ENCODE data around the gene PXT1.
"Not testable (repeated sequence)": the region's sequence is repeated elsewhere in the genome, so short reads cannot be mapped to it uniquely, and the experiment has no call there.

Gene PXT1

DNA sequence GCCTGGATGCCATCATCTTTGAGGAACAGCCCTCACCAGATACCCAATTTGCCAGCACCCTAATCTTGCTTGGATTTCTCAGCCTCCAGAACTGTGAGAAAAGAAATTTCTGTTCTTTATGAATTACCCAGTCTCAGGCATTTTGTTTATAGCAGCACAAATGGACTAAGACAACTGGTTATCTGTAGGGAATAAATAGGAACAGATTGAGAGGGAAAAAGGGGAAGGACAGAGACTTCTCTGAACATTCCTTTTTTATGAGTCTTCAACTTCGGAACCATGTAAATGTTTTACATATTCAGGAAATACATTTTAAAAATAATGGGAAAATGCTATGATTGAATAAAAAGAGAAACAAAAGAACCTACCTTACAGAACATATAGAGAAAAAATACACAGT is 21.0 kb upstream of the PXT1 start:
- DNase-seq (ENCODE audit: insufficient read length, low spot score), result no peak
- no peak for FAIRE-seq
- TF ChIP-seq, protein P1, sequence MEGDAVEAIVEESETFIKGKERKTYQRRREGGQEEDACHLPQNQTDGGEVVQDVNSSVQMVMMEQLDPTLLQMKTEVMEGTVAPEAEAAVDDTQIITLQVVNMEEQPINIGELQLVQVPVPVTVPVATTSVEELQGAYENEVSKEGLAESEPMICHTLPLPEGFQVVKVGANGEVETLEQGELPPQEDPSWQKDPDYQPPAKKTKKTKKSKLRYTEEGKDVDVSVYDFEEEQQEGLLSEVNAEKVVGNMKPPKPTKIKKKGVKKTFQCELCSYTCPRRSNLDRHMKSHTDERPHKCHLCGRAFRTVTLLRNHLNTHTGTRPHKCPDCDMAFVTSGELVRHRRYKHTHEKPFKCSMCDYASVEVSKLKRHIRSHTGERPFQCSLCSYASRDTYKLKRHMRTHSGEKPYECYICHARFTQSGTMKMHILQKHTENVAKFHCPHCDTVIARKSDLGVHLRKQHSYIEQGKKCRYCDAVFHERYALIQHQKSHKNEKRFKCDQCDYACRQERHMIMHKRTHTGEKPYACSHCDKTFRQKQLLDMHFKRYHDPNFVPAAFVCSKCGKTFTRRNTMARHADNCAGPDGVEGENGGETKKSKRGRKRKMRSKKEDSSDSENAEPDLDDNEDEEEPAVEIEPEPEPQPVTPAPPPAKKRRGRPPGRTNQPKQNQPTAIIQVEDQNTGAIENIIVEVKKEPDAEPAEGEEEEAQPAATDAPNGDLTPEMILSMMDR (IDR thresholded peaks at IDR 0.05; ENCODE audit: insufficient read depth, missing control alignments), result no peak

DNA sequence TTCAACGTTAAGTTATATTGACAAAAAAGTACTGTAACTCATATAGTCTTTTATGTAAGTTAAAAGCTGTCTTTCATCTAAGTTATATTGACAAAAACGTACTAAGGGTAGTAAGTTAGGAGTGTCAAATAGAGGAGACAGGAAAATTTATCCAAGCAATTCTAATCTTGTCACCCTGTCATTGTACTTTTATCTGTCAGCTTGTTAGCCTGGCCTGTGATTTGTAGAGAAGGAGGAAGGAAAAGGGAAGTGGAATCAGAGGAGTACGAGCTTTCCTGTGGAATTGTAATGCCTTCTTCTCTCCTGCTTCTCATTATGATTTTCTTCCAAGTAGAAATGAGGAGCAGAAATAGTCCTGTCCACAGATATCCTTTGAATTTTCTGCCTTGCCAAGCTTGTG is 19.0 kb upstream of the PXT1 start:
- FAIRE-seq (no peak), DNase-seq (ENCODE audit: insufficient read length, low spot score) (no peak)
- TF ChIP-seq, protein P1 (IDR thresholded peaks at IDR 0.05; ENCODE audit: insufficient read depth, missing control alignments), result no peak

DNA sequence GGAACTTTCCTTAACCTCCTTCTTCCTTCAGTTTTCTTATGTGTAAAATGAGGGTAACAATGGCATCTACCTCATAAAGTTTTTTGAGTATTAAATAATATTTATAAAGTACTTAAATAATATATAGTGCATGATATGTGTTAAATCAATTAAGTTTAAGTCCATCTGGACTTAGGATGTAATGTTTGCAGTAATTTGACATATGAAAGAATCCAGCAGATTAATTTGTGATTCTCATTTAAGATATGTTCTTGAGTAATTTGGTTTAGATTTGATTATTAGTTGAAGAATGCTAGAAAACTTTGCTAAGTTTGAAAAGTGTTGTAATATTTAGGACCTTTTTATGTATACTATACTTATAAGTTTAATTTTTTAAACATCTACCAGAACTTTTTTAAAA is 18.3 kb upstream of the PXT1 start:
- no peak for FAIRE-seq
- DNase-seq (ENCODE audit: insufficient read length, low spot score), result no peak
- TF ChIP-seq, protein P1 (IDR thresholded peaks at IDR 0.05; ENCODE audit: insufficient read depth, missing control alignments), result no peak

DNA sequence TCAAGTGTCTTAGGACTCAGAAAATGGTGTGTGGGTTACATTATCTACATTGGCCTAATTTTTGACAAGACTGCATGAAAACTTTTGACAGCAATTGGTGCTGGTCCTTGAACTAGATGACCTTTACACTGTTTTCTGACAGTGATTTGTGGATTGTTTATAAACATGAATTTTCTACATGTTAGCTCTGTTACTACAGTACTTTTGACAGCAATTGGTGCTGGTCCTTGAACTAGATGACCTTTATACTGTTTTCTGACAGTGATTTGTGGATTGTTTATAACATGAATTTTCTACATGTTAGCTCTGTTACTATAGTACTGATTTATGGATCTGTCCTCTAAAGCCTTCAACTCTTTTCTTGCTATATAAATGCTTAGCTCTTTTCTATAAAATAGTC is 16.8 kb upstream of the PXT1 start:
- FAIRE-seq, result no peak
- no peak for DNase-seq (ENCODE audit: insufficient read length, low spot score)
- TF ChIP-seq, protein P1 (IDR thresholded peaks at IDR 0.05; ENCODE audit: insufficient read depth, missing control alignments), result no peak

DNA sequence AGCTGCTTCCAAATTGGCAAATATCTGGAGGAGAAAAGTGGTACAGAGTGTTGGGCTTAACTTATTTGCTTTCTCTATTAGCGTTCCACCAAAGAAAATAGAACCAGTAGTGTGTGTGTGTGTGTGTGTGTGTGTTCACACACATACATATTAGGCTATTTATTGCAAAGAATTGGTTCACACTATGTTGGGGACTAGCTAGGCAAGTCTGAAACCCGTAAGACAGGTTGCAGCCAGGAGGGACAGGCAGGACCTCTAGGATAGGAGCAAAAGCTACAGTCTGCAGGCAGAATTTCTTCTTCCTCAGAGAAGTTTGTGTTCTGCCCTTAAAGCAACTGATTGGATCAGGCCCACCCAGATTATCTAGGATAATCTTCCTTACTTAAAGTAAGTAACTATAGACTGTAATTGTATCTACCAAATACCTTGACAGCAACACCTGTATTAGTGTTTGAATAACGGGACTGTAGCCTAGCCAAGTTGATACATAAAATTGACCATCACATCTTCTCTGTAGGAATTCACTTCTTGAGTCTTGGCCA is 12.9 kb upstream of the PXT1 start:
- FAIRE-seq (no peak), DNase-seq (ENCODE audit: insufficient read length, low spot score) (no peak)
- TF ChIP-seq, protein P1 (IDR thresholded peaks at IDR 0.05; ENCODE audit: insufficient read depth, missing control alignments), result no peak

DNA sequence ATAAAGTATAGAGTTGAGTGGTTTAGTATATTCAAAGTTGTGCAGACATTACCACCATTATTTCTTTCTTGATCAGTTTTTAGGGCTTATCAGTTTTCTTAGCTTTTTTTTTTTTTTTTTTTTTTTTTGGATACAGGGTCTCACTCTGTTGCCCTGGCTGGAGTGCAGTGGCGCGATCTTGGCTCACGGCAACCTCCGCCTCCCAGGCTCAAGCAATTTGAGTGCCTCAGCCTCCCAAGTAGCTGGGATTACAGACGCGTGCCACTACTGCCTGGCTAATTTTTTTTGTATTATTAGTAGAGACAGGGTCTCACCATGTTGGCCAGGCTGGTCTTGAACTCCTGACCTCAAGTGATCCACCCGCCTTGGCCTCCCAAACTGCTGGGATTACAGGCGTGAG is 10.2 kb upstream of the PXT1 start:
- FAIRE-seq, result not testable (repeated sequence)

DNA sequence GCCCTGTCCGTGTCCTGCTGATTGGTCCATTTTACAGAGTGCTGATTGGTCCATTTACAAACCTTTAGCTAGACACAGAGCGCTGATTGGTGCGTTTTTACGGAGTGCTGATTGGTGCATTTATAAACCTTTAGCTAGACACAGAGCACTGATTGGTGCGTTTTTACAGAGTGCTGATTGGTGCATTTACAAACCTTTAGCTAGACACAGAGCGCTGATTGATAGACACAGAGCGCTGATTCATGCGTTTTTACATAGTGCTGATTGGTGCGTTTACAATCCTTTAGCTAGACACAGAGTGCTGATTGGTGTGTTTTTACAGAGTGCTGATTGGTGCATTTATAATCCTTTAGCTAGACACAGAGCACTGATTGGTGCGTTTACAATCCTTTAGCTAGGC is 6.5 kb upstream of the PXT1 start:
- not testable (repeated sequence) for FAIRE-seq; DNase-seq (ENCODE audit: insufficient read length, low spot score)

More for the DNA sequence above, 10.2 kb upstream of the PXT1 start:
- DNase-seq (ENCODE audit: insufficient read length, low spot score), result not testable (repeated sequence)

DNA sequence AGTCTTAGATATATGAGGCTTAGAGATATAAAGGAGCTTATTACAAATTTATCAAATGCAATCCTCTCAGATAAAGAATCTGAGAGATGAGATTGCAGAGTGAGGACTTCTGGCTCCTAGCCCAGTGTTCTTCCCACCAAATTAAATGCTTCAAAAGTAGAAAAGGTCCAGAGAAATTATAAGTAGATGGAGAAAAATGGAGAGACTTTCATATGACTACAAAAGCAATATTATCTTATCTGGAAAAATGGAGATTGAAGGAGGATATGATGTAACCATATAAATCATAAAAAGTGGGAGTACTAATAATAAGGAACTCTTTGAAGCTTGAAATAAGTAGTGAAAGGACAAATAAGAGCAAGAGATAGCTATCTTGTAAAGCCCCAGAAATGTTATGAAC is 3.0 kb upstream of the PXT1 start:
- no peak for DNase-seq (ENCODE audit: insufficient read length, low spot score)
- TF ChIP-seq, protein P1 (IDR thresholded peaks at IDR 0.05; ENCODE audit: insufficient read depth, missing control alignments), result no peak
- no peak for FAIRE-seq
